Measurements from ENCODE around the gene KIAA1217. TPM values are rescaled to one million over a fixed set of nuclear protein-coding genes. Genes with fewer than 3 reads are reported as not detected.

The KIAA1217 gene
- total RNA-seq, 4 donors from 2014 or later, result 12.7 to 156 (median 34.8) TPM

DNA sequence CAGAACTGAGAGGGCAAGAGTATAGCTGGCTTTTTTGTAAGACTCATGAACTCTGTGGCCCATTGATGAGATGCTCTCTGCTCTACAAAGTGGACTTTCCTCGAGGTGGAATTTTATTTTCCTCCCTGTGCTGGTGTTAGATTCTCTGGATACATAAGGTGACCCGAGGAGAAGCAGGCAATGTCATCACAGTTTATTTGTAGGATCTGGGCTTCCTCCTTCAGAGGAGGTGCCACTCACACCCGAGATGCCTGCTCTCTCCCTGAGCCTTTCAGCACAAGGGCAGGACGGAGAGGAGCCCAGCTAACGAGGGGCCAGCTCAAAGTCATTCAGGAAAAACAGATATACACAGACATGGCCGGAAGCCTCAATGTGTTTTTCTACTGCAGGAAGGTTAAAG, 103.0 kb downstream of the KIAA1217 start:
- TF ChIP-seq, protein P1, sequence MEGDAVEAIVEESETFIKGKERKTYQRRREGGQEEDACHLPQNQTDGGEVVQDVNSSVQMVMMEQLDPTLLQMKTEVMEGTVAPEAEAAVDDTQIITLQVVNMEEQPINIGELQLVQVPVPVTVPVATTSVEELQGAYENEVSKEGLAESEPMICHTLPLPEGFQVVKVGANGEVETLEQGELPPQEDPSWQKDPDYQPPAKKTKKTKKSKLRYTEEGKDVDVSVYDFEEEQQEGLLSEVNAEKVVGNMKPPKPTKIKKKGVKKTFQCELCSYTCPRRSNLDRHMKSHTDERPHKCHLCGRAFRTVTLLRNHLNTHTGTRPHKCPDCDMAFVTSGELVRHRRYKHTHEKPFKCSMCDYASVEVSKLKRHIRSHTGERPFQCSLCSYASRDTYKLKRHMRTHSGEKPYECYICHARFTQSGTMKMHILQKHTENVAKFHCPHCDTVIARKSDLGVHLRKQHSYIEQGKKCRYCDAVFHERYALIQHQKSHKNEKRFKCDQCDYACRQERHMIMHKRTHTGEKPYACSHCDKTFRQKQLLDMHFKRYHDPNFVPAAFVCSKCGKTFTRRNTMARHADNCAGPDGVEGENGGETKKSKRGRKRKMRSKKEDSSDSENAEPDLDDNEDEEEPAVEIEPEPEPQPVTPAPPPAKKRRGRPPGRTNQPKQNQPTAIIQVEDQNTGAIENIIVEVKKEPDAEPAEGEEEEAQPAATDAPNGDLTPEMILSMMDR (IDR thresholded peaks at IDR 0.05), result no peak
- no peak for DNase-seq (ENCODE audit: low spot score)
- no peak for ATAC-seq (ENCODE audit: low FRiP score)

DNA sequence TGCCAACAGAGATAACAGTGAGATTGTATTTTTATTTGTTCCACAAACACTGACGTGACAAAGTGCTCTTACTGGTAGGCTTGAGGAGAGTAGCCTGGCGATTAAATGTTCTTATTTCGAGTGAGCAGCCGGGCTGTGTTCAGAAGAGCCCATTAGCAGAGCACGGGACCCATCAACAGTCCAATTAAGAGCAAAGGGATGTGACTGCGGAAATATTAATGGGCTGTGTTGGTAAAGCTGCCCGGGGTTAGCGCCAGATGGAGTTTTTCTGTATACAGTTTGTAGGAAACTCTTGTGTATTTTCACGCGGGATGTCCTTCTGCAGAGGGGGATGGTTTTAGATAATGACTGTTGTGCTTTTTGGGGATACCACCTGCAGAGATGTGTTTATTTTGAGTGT, 104.3 kb downstream of the KIAA1217 start:
- TF ChIP-seq, protein P1 (IDR thresholded peaks at IDR 0.05), result no peak
- DNase-seq (ENCODE audit: low spot score) (no peak), ATAC-seq (ENCODE audit: low FRiP score) (no peak)

DNA sequence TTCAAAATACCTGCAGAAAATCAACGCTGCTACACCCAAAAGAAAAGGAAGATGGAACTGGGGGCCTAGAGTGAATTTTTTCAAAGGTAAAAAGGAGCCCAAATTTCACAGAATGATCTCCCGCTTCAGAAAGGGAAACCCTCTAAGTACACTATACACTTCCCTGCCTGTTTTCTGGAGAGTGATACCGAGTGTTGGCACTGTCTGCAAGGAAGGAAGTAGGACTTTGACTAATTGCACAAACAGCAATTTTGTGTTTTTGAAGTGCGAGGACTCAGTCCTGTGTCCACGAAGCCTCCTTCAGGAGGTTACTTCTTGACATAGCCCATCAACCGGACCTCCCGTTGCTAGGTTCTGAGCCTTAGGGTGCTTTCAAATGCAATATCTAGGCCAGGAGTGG, 106.3 kb downstream of the KIAA1217 start:
- no peak for ATAC-seq (ENCODE audit: low FRiP score)
- TF ChIP-seq, protein P1 (IDR thresholded peaks at IDR 0.05), result no peak
- no peak for DNase-seq (ENCODE audit: low spot score)

DNA sequence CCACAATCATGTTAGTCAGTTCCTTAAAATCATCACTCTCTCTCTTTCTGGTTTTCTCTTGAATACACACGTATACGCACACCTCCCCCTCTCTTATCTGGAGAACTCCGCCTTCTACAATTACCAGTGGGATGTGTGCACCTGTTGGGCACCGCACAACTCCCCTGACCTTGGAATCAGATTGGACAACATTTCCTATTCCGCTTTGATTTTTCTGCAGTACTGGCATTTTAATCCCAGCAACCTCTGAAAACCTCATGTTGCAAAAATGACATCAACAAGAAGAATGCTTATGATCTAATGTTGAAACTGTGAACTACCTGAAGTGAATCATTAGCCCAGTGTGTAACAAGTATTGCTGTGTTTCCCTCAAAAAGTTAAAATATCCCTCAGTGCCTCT, 109.6 kb downstream of the KIAA1217 start:
- no peak for DNase-seq (ENCODE audit: low spot score)
- no peak for ATAC-seq (ENCODE audit: low FRiP score)
- TF ChIP-seq, protein P1 (IDR thresholded peaks at IDR 0.05), result no peak

DNA sequence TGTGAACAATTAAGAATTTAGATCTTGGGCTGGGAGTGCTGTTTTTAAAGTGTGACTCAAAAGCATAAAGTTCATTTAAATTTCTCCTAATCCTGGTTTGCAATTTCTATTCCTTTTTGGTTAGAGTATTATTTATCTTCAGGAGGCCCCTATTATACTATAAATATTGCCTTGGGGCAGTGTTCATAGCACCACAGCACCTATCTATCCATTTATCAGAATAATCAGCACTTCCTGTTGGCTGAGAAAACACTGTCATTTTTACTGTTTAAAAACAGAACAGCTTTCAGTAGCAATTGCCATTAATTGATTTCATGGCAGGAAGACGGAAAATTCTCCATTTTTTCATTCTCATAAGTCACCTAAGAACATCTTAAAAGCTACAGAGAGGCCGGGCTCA, 111.4 kb downstream of the KIAA1217 start:
- DNase-seq (ENCODE audit: low spot score) (no peak), ATAC-seq (ENCODE audit: low FRiP score) (no peak)
- TF ChIP-seq, protein P1 (IDR thresholded peaks at IDR 0.05), result no peak

DNA sequence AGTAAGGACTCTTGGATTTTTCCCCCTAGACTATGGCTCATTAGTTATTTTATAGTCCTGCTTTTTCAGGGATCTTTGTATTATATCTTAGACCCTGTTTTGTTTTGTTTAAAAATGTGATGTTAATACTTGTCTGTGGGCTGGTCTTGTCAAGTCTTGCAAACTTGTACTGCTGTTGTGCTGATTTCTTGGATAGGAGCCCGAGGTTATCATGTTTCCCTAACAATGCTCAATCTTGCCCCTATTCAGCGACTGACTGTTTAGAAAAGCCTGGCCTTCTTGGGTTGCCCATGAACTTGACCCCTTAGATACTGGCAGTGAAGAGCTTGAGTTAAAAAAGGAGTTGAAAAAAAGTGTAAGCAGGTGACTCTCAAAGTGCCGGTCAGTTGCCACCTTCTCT, 115.7 kb downstream of the KIAA1217 start:
- DNase-seq (ENCODE audit: low spot score) (no peak), ATAC-seq (ENCODE audit: low FRiP score) (no peak)

DNA sequence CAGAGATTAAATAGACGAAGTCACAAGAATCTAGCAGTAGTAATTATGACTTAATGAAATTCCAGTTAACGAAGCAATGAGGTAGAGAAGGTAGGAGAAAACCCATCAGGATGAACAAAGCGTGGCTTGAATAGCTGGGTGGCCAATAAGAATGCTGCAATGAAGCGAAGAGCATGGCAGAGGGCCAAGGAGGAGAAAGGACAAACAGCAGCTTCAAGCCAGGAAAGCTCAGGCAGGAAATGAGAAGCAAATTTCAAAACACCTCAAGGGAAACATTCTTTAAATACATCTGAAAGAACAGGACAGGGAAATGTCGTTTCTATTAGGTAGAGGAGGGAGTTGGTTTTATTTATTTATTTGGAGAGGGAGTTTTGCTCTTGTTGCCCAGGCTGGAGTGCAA, 122.5 kb downstream of the KIAA1217 start:
- TF ChIP-seq, protein P1 (IDR thresholded peaks at IDR 0.05), result no peak
- no peak for DNase-seq (ENCODE audit: low spot score)
- ATAC-seq (ENCODE audit: low FRiP score), result no peak

More for the DNA sequence above, 115.7 kb downstream of the KIAA1217 start:
- TF ChIP-seq, protein P1 (IDR thresholded peaks at IDR 0.05), result no peak
